HG03159 (cell line): ENCODE measurements around the gene ABL2.
A peak's percentile ranks its signal among the peaks of the same experiment; 100 is the strongest.
"Not testable (repeated sequence)": the region's sequence is repeated elsewhere in the genome, so short reads cannot be mapped to it uniquely, and the experiment has no call there.

Experiments used
- ATAC-seq: cut with Tn5 transposase; IDR thresholded peaks from one replicate; pipeline ENCODE4 v1.9.1; 2021; ENCODE audit warnings: mild to moderate bottlenecking, moderate library complexity; ENCODE audit not compliant: unreplicated experiment

ABL2 gene

DNA sequence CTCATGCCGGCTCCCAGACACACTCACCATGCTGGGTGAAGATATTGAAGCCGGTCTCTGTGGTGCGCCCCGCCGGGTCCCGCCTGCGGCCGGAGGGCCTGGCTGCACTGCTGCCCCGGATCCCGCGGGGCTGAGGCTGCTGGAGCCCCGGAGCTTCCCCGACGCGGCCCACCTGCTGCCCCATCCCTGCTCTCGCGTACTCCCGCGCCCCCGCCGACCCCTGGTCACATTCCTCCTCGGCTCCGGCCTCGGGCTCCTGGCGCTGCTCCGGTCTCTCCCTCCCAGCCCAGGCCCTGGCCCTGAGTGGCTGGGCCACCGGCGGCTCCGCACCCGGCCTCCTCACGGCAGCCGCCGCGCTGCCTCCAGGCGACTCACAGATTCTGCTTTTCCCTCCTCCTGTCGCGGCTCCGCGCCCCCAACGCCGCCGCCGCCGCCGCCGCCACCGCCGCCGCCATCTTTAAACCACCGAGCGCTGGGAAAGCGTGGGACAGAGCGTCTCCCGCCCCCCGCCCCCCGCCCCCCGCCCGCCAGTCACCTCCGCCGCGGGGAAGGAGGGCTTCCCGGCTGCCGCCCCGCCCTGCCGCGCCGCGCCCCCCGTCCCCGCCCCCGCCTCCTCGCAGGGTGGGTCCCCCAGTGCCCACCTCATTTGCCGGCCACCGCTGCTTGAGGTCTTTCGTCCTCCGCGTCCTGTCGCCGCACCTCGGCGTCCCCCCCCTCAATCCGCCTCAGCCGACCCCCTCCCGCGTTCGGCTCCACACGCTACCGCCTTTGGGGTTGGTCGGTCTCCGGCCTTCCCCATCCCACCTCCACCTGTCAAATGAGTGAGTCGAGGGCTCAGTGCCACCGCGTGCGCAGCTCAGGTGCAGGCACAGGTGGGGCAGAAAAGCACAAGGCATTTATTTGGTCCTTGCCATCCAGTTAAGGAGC is at the start of gene ABL2:
Gene ABL2 (minus strand): TSS at position 464 of the 927 bp plus-strand sequence. CDS start 280 bp downstream, at position 184.
- peak; percentile 72 for ATAC-seq

DNA sequence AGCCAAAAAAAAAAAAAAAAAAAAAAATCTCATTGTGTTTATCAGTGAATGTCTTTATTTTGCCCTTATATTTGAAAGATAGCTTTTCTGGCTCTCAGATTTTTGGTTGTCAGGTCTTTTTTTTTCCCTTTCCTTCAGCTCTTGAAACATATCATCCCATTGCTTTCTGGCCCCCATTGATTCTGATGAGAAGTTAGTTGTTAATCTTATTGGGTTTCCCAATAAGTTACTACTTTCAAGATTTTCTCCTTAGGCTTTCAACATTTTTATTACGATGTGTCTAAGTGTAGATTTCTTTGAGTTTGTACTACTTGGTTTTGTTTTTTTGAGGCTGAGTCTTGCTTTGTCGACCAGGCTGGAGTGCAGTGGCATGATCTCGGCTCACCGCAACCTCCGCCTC is 49.4 kb upstream of the ABL2 start:
- no peak for ATAC-seq

DNA sequence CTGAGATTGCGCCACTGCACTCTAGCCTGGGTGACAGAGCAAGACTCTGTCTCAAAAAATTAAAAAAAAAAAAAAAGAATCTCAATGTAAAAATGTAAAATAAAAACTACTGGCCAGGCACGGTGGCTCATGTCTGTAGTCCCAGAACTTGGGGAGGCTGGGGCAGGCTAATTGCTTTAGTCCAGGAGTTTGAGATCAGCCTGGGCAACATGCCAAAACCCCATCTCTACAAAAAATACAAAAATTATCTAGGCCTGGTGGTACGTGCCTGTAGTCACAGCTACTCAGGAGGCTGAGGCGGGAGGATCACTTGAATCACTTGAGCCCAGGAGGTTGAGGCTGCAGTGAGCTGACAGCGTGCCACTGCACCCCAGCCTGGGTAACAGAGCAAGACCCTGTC is 44.9 kb upstream of the ABL2 start:
- ATAC-seq: not testable (repeated sequence)

DNA sequence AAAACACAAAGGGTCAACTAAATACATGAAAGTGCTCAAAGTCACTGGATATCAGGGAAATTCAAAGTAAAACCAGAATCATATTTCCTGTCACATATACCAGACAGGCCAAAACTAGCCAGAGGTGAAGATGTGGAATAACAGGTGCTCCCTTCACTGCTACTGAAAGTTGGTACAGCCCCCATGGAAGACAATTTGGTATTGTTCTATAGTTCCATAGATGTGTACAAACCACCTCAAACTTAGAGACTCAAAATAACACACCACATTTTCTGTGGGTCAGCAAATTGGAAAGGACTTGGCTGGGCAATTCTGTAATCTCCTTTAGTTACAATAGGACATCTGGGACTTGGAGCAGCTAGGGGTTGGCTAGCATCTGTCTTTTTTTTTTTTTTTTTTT is 39.6 kb upstream of the ABL2 start:
- no peak for ATAC-seq

DNA sequence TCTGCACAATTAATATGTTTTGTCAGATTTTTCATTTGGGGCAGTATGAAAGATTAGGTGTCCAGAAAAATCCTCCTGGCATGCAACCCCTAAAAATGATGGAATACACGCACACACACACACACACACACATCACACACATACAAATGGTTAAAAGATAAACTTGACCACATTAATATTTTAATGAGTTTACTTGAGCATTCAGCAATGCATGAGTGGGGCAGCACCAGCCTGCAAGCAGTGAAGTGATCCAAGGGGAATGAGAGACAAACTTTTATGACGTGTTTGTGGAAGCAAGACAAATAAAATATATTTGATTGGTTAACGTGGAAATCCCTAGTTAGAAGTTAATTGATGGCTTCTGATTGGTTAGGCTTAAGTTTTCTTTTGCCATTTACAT is 35.0 kb upstream of the ABL2 start:
- no peak for ATAC-seq

DNA sequence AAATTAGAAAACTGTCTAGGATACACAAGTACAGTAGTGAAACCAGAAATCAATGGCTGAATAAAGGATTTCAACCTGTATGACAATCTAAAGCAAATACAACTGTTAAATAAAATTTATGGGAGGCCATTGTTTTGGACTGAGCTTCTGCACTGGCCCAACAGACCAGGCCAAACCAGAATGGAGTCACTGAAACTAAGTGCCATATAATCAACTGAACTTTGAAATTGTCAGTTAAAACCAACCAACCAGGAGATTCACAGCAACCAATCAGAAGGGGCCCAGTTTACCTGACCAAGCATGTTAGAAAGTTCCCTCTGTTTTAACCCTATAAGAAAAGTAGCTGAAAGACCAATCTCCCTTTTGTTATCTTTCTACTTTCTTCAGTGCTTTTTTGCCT is 33.6 kb upstream of the ABL2 start:
- ATAC-seq: no peak

DNA sequence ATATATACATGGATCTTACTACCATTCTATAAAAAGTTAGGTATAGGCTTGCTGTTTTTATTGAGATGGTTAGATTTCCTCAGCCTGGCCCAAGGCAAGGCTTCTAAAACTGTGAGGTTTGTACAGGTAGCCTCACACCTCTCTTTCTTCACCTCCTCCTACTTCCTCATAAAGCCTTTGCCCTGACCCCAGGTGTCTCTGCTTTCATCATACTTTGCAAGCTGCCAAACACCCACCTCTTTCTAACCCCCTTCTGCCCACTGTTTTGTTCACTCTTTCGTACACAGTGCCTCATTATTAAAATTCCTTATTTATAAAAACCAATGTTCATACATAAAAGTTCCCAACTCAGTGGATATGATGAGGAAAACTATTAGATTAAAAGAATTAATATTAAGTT is 32.7 kb upstream of the ABL2 start:
- ATAC-seq: no peak

DNA sequence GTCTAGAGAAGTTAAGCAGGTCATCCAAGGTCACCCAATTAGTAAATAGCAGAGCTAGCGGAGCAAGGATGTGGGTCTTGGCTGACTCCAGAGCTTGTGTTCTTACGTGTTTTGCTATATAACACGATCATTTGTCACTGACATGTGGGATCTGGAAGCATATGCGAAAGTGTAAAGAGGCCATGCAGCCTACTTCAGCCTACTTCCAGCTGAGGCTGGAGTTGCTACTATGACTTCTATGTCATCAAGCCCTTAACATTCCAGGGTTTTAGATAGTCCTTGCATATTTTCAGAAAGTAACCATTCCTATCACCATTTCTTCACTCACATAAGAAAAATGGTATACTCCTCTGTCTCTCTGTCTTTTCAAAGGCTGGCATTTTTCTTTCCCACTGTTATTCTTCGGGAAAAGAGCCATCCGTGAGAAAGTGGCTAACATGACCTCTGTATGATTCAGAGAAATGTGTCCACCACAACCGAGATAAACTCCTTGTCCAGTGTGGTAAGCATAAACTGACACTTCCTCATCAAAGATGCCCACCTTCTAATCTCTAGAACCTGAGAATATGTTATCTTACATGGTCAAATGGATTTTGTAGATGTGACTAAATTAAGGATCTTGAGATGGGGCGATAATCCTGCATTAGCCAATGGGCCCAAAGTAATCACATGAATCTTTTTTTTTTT is 24.0 kb upstream of the ABL2 start:
- no peak for ATAC-seq

DNA sequence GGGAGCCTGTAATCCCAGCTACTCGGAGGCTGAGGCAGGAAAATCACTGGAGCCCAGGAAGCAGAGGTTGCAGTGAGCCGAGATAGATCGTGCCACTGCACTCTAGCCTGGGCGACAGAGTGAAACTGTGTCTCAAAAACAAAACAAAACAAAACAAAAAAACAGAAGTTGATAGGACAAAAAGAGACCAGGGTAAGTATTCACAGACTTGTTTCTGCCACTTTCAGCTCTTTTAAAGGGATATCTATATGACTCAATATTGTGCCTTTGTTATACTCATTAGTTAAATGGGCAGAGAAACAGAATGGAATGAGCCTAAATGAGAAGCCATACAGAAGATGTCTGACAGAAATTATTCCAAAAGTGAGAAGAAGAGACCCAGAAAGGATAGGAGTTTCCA is 23.1 kb upstream of the ABL2 start:
- ATAC-seq: no peak

DNA sequence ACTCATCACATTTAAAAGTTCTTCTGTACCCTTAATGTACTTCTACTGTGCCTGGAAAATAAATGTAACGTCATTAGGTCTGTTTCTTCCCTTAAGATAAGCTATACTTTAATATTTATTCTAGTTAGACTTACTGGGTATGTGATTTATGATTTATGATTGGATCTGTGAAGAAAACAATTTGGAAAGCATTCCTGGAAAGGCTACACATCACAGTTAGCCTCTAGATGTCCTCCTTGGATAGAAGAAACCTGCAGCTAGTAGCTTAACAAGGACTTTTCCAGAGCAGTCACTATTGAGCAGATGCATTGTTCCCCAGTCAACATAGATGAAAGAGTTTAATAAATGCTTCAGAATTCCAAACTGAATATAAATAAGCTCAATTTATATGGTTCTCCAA is 22.2 kb upstream of the ABL2 start:
- no peak for ATAC-seq

DNA sequence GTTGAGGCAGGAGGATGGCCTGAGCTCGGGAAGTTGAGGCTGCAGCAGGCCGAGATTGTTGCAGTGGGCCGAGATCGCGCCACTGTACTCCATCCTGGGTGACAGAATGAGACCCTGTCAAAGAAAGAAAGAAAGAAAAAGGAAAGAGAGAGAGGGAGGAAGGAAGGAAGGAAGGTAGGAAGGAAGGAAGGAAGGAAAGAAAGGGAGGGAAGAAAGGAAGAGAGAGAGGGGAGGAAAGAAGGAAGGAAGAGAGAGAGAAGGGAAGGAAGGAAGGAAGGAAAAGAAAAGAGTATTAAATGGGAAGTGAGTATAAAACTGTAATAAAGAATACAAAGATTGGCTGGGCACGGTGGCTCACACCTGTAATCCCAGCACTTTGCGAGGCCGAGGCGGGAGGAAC is 18.4 kb upstream of the ABL2 start:
- no peak for ATAC-seq

DNA sequence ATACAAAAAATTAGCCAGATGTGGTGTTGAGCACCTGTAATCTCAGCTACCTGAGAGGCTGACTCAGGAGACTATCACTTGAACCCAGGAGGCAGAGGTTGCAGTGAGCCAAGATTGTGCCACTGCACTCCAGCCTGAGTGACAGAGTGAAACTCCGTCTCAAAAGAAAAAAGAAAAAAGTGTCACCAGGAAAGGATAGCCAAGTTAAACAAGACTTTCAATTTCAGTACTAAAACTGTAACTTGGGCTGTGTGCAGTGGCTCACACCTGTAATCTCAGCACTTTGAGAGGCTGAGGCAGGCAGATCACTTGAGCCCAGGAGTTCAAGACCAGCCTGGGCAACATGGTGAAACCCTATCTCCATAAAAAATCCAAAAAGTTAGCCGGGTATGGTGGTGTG is 15.9 kb upstream of the ABL2 start:
- not testable (repeated sequence) for ATAC-seq

DNA sequence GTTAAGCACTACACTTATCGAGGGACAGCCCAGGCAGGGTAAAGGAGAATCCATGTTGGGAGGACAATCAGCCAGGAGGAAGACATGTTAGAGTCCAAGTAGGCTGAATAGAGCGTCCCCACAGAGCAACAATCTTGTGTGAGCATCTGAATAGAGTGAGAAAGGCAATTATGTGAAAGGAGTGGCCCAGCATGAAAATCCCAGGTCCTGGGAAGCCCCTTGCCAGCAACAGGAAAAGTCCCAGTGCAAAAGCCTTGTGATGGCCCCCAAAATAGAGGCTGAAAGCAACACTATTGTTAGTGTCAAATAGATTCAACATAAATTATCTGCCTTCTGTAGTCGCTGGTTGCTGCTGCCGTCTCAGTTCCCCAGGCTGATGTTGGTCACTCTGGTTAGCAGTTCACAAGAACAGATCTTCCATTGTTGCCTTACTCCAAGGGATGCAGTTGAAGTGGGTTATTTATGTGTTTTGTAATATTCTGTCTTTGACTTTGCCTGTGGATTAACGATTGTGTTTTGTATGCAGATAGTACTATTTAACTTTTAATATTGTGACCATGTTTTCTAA is 12.1 kb upstream of the ABL2 start:
- ATAC-seq: no peak

DNA sequence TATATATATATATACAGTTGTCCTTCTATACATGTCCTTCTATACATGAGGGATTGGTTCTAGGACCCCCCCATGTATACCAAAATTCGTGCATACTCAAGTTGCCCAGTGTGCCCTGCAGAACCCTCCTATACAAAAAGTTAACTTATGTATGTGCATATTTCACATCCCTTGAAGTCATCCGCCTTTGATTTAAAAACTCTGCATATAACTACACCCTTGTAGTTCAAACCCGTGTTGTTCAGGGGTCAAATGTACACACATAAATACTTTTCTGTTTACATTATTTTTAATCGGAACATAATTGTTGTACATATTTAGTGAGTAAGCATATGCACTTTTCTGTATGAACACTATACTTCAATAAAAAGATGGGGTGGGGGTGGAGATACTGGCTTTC is 7.7 kb upstream of the ABL2 start:
- no peak for ATAC-seq

DNA sequence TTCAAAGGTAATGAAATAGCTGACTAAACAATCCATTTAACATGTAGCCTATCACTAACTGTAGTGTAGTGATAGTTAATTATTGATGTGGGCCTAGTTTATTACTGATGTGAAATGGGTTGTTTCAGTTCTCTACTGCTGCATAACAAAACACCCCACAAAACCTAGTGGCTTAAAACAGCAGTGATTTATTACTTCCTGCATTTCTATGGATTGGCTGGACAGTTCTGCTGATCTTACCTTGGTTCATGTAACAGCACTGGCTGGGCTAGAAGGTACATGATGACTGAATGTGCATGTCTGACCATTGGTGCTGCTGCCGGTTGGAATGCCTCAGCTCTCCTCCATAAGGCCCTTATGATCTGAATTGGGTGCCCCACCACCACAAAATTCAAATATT is 5.4 kb upstream of the ABL2 start:
- ATAC-seq: no peak

DNA sequence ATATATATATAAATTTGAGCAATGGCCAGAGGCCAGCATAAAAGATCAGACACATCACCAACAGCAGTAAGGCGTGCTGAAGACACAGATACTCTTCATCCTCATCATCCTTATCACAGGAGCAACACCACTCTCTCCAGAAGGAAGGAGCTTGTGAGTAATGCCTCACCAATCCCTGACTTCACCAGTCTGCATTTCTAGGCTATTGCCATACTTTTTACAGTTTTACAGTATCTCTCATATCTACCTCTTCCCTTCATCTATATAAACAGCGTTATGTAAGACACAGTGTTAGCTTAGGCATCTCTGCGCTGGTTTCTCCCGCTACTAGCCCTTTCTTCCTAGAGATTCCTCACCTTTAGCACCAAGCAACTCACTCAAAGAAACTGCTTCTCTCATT is 2.4 kb upstream of the ABL2 start:
- ATAC-seq: no peak

DNA sequence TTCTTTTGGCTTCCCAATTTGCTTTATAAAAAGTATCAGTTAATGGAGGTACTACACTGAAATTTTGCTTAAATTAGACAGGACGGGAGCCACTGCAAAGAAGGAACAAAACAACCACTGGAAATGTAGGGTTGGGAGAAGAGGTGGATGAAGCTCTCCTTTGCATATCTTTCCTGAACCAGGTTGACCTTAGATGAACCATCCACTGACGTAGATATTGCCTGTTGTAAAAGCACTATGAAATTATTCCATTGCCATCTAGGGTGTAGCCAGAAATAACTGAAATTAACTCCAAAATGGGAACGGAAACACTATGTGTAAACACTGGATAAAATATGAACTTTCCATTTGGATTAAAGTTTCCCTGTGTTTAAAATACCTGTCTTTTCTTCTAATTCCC is 1.2 kb upstream of the ABL2 start:
- ATAC-seq: no peak

DNA sequence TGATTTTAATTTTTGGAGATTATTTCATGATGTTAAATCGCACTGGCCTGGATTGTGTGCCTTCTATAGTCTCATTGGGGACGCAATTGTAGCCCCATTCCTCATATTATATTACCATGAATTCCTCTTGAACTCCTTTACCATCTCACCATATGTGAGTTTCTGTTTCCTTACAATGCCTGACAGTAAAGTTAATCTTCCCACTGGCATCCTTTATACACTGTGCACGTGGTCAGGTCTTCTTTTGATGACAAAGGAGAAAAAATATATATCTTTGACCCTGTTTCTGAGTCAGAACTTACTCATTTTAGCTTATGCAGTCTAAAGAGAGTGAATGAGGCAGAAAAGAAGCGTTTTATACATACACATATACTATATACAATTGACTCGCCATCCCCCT is 774 bp upstream of the ABL2 start:
- no peak for ATAC-seq

DNA sequence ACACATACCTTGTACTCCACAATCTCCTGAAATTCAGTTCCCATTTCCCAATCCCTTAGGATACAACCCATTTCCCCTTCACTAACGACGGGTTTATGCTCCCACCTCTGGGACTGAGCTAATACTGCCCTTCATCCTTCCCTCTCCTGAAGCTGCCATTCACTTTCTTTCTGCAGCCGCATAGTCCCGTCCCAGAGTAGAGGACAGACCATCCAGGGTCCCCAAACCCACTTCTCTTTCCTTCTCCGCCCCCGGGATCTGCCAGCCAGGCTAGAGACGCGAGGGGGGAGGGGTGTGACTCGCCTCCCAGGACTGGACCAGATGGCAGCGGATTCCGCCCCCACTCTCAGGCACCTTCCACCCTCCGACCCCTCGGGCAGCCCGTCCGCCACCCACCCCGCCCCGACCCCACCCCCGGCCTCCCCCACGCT is 679 bp downstream of the ABL2 start:
- ATAC-seq: peak; percentile 23

DNA sequence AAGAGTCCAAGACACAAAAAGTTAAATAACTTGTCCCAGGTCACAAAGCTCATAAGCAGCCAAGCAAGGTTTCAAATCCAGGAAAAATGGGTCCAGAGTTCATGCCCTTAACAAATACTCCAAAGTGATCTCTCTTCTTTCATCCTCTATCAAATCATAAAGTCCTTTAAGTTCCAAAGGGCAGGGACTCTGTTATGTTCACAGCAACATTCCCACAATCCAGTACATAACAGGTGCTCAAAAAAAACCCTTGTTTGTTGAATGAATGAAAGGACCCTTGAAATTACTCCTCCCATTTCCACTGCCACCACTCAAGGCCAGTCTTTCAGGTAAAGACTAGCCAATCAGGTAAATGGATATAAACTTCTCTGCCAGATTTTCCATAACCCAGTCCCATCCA is 2.7 kb downstream of the ABL2 start:
- ATAC-seq: no peak

DNA sequence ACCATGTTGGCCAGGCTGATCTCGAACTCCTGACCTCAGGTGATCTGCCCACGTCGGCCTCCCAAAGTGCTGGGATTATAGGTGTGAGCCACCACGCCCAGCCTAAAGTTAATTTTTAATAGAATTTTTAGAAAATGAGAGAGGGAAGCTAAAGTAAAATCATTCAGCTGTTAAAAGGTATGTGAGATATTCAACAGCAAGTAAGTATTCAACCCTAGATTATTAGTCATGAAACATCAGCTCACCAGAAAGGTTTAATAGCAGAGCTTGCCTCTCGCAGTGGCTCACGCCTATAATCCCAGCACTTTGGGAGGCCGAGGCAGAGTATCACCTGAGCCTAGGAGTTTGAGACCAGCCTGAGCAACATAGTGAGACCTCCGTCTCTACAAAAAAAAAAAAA is 5.0 kb downstream of the ABL2 start:
- ATAC-seq: not testable (repeated sequence)

DNA sequence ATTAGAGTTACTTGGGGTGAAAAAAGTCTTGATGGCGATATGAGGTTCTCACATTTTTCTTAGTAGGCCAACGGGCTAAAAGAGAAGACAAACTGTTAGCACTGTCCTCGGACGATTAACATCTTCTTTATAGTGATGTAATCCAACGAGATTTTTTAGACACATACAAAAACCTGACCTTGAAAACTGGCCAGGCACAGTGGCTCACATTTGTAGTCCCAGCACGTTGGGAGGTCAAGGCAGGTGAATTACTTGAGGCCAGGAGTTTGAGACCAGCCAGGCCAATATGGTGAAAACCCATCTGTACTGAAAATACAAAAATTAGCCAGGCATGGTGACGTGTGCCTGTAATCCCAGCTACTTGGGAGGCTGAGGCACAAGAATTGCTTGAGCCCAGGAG is 8.4 kb downstream of the ABL2 start:
- not testable (repeated sequence) for ATAC-seq
